AG04450 (cell line): ENCODE data around the gene RNF125. TPM values are rescaled to one million over a fixed set of nuclear protein-coding genes. Genes with fewer than 3 reads are reported as not detected.

Experiments
- polyA plus RNA-seq: library from polyadenylated mRNA; depleted of rRNA; stranded (reverse); fragments of >200 nt; gene quantifications from 2 replicates; pipeline ENCODE4 v1.2.3, GENCODE V29; 2011; rRNA removed

The RNF125 gene
- polyA plus RNA-seq, 1 experiment: 0.41 TPM

Other genes starting within 250 kb of the RNF125 start
- 52.3 and 57.6 TPM in 2 replicates for gene TRAPPC8, start 75.7 kb upstream of the RNF125 start, polyA plus RNA-seq
- 10.6 and 12.5 TPM in 2 replicates for gene RNF138, start 73.0 kb downstream of the RNF125 start, polyA plus RNA-seq
- not detected in 2 replicates for gene MEP1B, start 171.2 kb downstream of the RNF125 start, polyA plus RNA-seq